Prostate gland (tissue), 2 donors: Measurements from ENCODE around the gene CDH8. TPM values are rescaled to one million over a fixed set of nuclear protein-coding genes. Genes with fewer than 3 reads are reported as not detected.

ENCODE experiments used
- DNase-seq: peaks from one replicate; pipeline ENCODE4 v3.0.0-alpha.2; 2019; ENCODE audit warnings: low spot score
- H3K27ac ChIP-seq, 2 donors: fragments of 200-600 bp; sonication (generic); 2 replicates each; pipeline ENCODE4 v1.5.1; 2017 to 2019
- H3K27me3 ChIP-seq: fragments of 200-600 bp; sonication (generic); replicated peaks from 2 replicates; pipeline ENCODE4 v1.5.1; 2019; ENCODE audit not compliant: insufficient read depth
- H3K36me3 ChIP-seq, 2 donors: fragments of 200-600 bp; sonication (generic); 1 replicate in 1 of 2; 2 replicates in 1 of 2; pipeline versions ENCODE4 v1.5.1 to v1.8.1; 2017 to 2019
- H3K4me1 ChIP-seq: fragments of 200-600 bp; sonication (generic); replicated peaks from 2 replicates; pipeline ENCODE4 v1.5.1; 2019
- H3K4me3 ChIP-seq, 2 donors: fragments of 200-600 bp; sonication (generic); 2 replicates each; pipeline ENCODE4 v1.5.1; 2017 to 2019
- H3K9me3 ChIP-seq: fragments of 200-600 bp; sonication (generic); 2 replicates; pipeline ENCODE4 v1.5.1; 2017
- CTCF ChIP-seq, 4 experiments: fragments of 200-600 bp in 2 of 4; fragments of 450-650 bp in 2 of 4; sonication (generic) in 2 of 4; IDR thresholded peaks; 1 replicate in 3 of 4; 2 replicates in 1 of 4; pipeline ENCODE4 v1.5.1; 2016 to 2019; ENCODE audit warnings: antibody characterized with exemption in 4 of 4, mild to moderate bottlenecking in 2 of 4, moderate library complexity in 2 of 4
- POLR2A ChIP-seq: fragments of 450-650 bp; IDR thresholded peaks from one replicate; pipeline ENCODE4 v1.6.1; 2016; ENCODE audit warnings: antibody characterized with exemption, mild to moderate bottlenecking
- POLR2AphosphoS5 ChIP-seq: sonication (generic); formaldehyde crosslinking; IDR thresholded peaks from one replicate; pipeline ENCODE4 v1.6.1; 2017; ENCODE audit warnings: antibody characterized with exemption
- WGBS: methylation state at CpG from one replicate; pipeline ENCODE4 v1.1.5; 2018; 5-methylcytosine and 5-hydroxymethylcytosine counted together
- intact Hi-C: fragments of 100-400 bp; cut with DNase I; formaldehyde crosslinking; loops from one replicate; pipeline ENCODE4 v1.14.2; 2022
- total RNA-seq, 2 donors: library from RNA; depleted of rRNA; stranded (reverse); fragments of >200 nt; gene quantifications; one replicate each; pipeline ENCODE4 v1.1.0, GENCODE V29; 2016

CDH8 gene
- total RNA-seq, 2 donors from 2014 or later, result 1.0 to 3.1 TPM

- Histone ChIP-seq H3K4me1 (no peaks in the 10 kb centered on the region), H3K4me3 (no peak overlapping the region), H3K36me3 (no peaks in the 10 kb centered on the region), H3K27me3 (no peaks in the 10 kb centered on the region), H3K9me3 (no peaks in the 10 kb centered on the region), H3K27ac (no peak overlapping the region)
- no peak for DNase-seq
- TF ChIP-seq POLR2AphosphoS5, result no peak
- intact Hi-C loops, result no loop called here
- WGBS, result 82% methylated on average over 8 of the region's 8 CpGs
These were observed 22.2 kb upstream of the CDH8 start for GRCh38 chr16:62058412-62058811.

GRCh38 chr16:62051942-62052341 lies 15.7 kb upstream of the CDH8 start:
- Histone ChIP-seq H3K36me3 (no peaks in the 10 kb centered on the region), H3K9me3 (no peaks in the 10 kb centered on the region), H3K4me3 (no peak overlapping the region), H3K4me1 (no peaks in the 10 kb centered on the region), H3K27ac (no peak overlapping the region), H3K27me3 (no peaks in the 10 kb centered on the region)
- WGBS, result 89% methylated on average over 4 of the region's 4 CpGs
- DNase-seq, result no peak
- no peak for TF ChIP-seq CTCF (IDR thresholded peaks at IDR 0.05)
- no peak for TF ChIP-seq POLR2A
- TF ChIP-seq POLR2AphosphoS5, result no peak
- intact Hi-C loops, result no loop called here

- Histone ChIP-seq H3K27ac (no peak overlapping the region), H3K36me3 (no peaks in the 10 kb centered on the region), H3K9me3 (no peaks in the 10 kb centered on the region), H3K27me3 (no peaks in the 10 kb centered on the region), H3K4me1 (no peaks in the 10 kb centered on the region), H3K4me3 (no peak overlapping the region)
- 44% methylated on average over 3 of the region's 3 CpGs for WGBS
- TF ChIP-seq CTCF (IDR thresholded peaks at IDR 0.05), result no peak
- TF ChIP-seq POLR2A, result no peak
- TF ChIP-seq POLR2AphosphoS5, result no peak
- no peak for DNase-seq
- intact Hi-C loops, result no loop called here
These were observed 14.6 kb upstream of the CDH8 start for GRCh38 chr16:62050793-62051192.

- intact Hi-C loops, result no loop called here
- no peaks in the 10 kb centered on the region for H3K27me3 ChIP-seq
- 94% methylated on average over 1 of the region's 1 CpG for WGBS
- no peaks in the 10 kb centered on the region for H3K4me1 ChIP-seq
- no peak overlapping the region for H3K27ac ChIP-seq
- no peaks in the 10 kb centered on the region for H3K36me3 ChIP-seq
- DNase-seq, result no peak
- TF ChIP-seq POLR2A (no peak), POLR2AphosphoS5 (no peak), CTCF (IDR thresholded peaks at IDR 0.05) (no peak)
- H3K9me3 ChIP-seq, result no peaks in the 10 kb centered on the region
- no peak overlapping the region for H3K4me3 ChIP-seq
These were observed 10.6 kb upstream of the CDH8 start for GRCh38 chr16:62046801-62047200.

- no peak for DNase-seq
- Histone ChIP-seq H3K27ac (no peak overlapping the region), H3K4me1 (no peaks in the 10 kb centered on the region), H3K27me3 (peaks cover 9% of the 10 kb centered on the region), H3K9me3 (no peaks in the 10 kb centered on the region), H3K36me3 (no peaks in the 10 kb centered on the region), H3K4me3 (no peak overlapping the region)
- TF ChIP-seq CTCF (IDR thresholded peaks at IDR 0.05) (peak in 1 of 4 experiments; percentile 21), POLR2A (no peak), POLR2AphosphoS5 (no peak)
- intact Hi-C loops, result no loop called here
- WGBS, result 2% methylated on average over 4 of the region's 4 CpGs
These were observed 5.2 kb upstream of the CDH8 start for GRCh38 chr16:62041401-62041800.
